ENCODE data around the gene GAGE12J.

DNA sequence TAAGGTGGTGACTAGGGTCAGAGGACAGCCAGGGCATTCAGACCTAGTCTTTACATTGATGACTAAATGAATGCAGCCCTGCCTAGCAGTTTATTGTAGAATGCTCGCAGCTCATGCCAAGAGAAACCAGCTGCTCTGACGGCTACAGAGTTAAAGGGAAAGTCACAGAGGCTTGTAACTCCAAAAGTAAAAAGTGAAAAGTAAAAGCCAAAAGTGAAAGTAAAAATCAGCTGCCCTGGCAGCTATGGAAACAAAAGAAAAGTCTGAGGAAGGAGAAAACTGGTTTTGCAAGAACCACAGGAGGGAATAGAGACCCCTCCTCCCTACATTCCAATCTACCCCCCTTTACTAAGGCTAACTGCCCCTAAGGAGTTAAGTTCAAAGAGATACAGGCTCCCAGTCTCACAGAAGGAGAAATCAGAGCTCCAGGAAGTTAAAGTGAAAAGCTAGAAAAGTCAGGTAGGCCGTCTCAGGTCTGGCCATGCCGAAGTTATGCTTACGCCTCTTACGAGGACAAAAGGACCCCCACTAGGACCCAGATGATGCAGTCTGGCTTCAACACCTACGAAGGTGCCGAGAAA is 12.3 kb upstream of the GAGE12J start:
- TF ChIP-seq TAF1 (IDR thresholded peaks at IDR 0.05; ENCODE audit: low read depth, low read length) (no peak), POLR2A (IDR thresholded peaks at IDR 0.05; ENCODE audit: low read depth, low read length) (no peak)
